ENCODE data around the gene NAV1. TPM values are rescaled to one million over a fixed set of nuclear protein-coding genes. Genes with fewer than 3 reads are reported as not detected.

NAV1 gene
- total RNA-seq, 1 experiment from 2014 or later, result 51.0 TPM

- no peaks in the 10 kb centered on the region for H3K27me3 Mint-ChIP-seq (ENCODE audit: low read depth)
- H3K27ac Mint-ChIP-seq, result no peak overlapping the region
- ATAC-seq, result no peak
- H3K4me3 Mint-ChIP-seq, result no peak overlapping the region
- H3K36me3 Mint-ChIP-seq, result no peaks in the 10 kb centered on the region
- DNase-seq (ENCODE audit: low spot score), result no peak
- CTCF ChIA-PET, result interaction anchor here (1.3 to 7.2 kb wide), 4 partner anchors 15 to 80 kb away, joined by 5 to 390 read pairs (median 10); no protein-coding TSS in a partner anchor
- TF ChIP-seq E2F4 (CRISPR knock-in tag; IDR thresholded peaks at IDR 0.05; ENCODE audit: borderline replicate concordance, low read depth) (no peak), MXD4 (CRISPR knock-in tag; IDR thresholded peaks at IDR 0.05; ENCODE audit: borderline replicate concordance) (no peak), ERG (CRISPR knock-in tag; IDR thresholded peaks at IDR 0.05) (no peak), GABPB1 (CRISPR knock-in tag; IDR thresholded peaks at IDR 0.05) (no peak), ZNF232 (CRISPR knock-in tag; IDR thresholded peaks at IDR 0.05) (no peak), ZNF425 (CRISPR knock-in tag; conservative IDR thresholded peaks at IDR 0.05) (no peak), PRRX2 (CRISPR knock-in tag; IDR thresholded peaks at IDR 0.05) (no peak), ZBTB21 (CRISPR knock-in tag; IDR thresholded peaks at IDR 0.05; ENCODE audit: borderline replicate concordance) (no peak), JAZF1 (CRISPR knock-in tag; IDR thresholded peaks at IDR 0.05) (no peak), ZNF138 (CRISPR knock-in tag; conservative IDR thresholded peaks at IDR 0.05) (no peak), NFATC4 (CRISPR knock-in tag; IDR thresholded peaks at IDR 0.05) (no peak), CREB1 (CRISPR knock-in tag; IDR thresholded peaks at IDR 0.05) (no peak)
- H3K9me3 Mint-ChIP-seq, result no peaks in the 10 kb centered on the region
- H3K4me1 Mint-ChIP-seq, result peaks cover 28% of the 10 kb centered on the region
- POLR2A ChIA-PET, result no interaction called here
Measured at GRCh38 chr1:201515895-201516294, 23.0 kb upstream of the NAV1 start.

GRCh38 chr1:201516511-201517127 lies 22.3 kb upstream of the NAV1 start:
- Mint-ChIP-seq H3K4me1 (peaks cover 25% of the 10 kb centered on the region), H3K36me3 (no peaks in the 10 kb centered on the region), H3K4me3 (no peak overlapping the region), H3K9me3 (no peaks in the 10 kb centered on the region), H3K27ac (no peak overlapping the region), H3K27me3 (ENCODE audit: low read depth) (no peaks in the 10 kb centered on the region)
- no peak for DNase-seq (ENCODE audit: low spot score)
- ATAC-seq, result no peak
- ChIA-PET POLR2A (no interaction called here), CTCF (interaction anchor here (1.3 to 7.2 kb wide), 4 partner anchors 15 to 81 kb away, joined by 5 to 390 read pairs (median 10); no protein-coding TSS in a partner anchor)
- TF ChIP-seq ESRRA (CRISPR knock-in tag; IDR thresholded peaks at IDR 0.05; ENCODE audit: borderline replicate concordance), result no peak
- no peak for TF ChIP-seq E2F1 (CRISPR knock-in tag; IDR thresholded peaks at IDR 0.05)
- TF ChIP-seq OVOL2 (CRISPR knock-in tag; IDR thresholded peaks at IDR 0.05; ENCODE audit: borderline replicate concordance), result no peak

GRCh38 chr1:201517631-201518030 lies 21.3 kb upstream of the NAV1 start:
- no peak overlapping the region for H3K27ac Mint-ChIP-seq
- no peak for ATAC-seq
- CTCF ChIA-PET, result interaction anchor here (3.8 to 7.2 kb wide), 2 partner anchors 14 to 36 kb away, joined by 13 to 390 read pairs; no protein-coding TSS in a partner anchor
- no peak overlapping the region for H3K4me3 Mint-ChIP-seq
- DNase-seq (ENCODE audit: low spot score), result no peak
- no peaks in the 10 kb centered on the region for H3K9me3 Mint-ChIP-seq
- no peaks in the 10 kb centered on the region for H3K36me3 Mint-ChIP-seq
- H3K27me3 Mint-ChIP-seq (ENCODE audit: low read depth), result no peaks in the 10 kb centered on the region
- POLR2A ChIA-PET, result no interaction called here
- peaks cover 20% of the 10 kb centered on the region for H3K4me1 Mint-ChIP-seq
- TF ChIP-seq ZNF396 (CRISPR knock-in tag; IDR thresholded peaks at IDR 0.05; ENCODE audit: borderline replicate concordance), result no peak
- TF ChIP-seq ARID4B (CRISPR knock-in tag; IDR thresholded peaks at IDR 0.05; ENCODE audit: borderline replicate concordance), result no peak
